ENCODE data around the gene SBNO2. TPM values are rescaled to one million over a fixed set of nuclear protein-coding genes. Genes with fewer than 3 reads are reported as not detected.
A peak's percentile ranks its signal among the peaks of the same experiment; 100 is the strongest.

Gene SBNO2
- total RNA-seq, 1 donor from 2014 or later = 120 TPM

GRCh38 chr19:1158885-1159448 lies 15.1 kb downstream of the SBNO2 start:
- Histone ChIP-seq H3K27me3 (no peaks in the 10 kb centered on the region), H3K36me3 (peaks cover 2 to 8% of the 10 kb centered on the region in 2 donors), H3K9me3 (no peaks in the 10 kb centered on the region), H3K27ac (no peak overlapping the region), H3K4me3 (no peak overlapping the region), H3K4me1 (peaks cover 11 to 21% of the 10 kb centered on the region in 2 donors)
- no peak for DNase-seq (ENCODE audit: low spot score in 2 of 2)
- intact Hi-C loops (cut with DNase I) = no loop called here
- TF ChIP-seq CTCF (IDR thresholded peaks at IDR 0.05) = no peak

- intact Hi-C loops (cut with DNase I) = no loop called here
- Histone ChIP-seq H3K27ac (no peak overlapping the region), H3K4me1 (peaks cover 11 to 24% of the 10 kb centered on the region in 2 donors), H3K36me3 (peaks cover 8 to 13% of the 10 kb centered on the region in 2 donors), H3K27me3 (no peaks in the 10 kb centered on the region), H3K9me3 (no peaks in the 10 kb centered on the region), H3K4me3 (no peak overlapping the region)
- no peak for DNase-seq (ENCODE audit: low spot score in 2 of 2)
- no peak for TF ChIP-seq CTCF (IDR thresholded peaks at IDR 0.05)
Measured at GRCh38 chr19:1157931-1158884, 15.9 kb downstream of the SBNO2 start.

GRCh38 chr19:1156830-1157615 lies 17.0 kb downstream of the SBNO2 start:
- H3K4me1 ChIP-seq = peaks cover 17 to 31% of the 10 kb centered on the region in 2 donors
- peak overlapping the region in 1 of 2 donors; percentile 89 for H3K27ac ChIP-seq
- DNase-seq (ENCODE audit: low spot score in 2 of 2) = no peak

GRCh38 chr19:1156305-1156801 lies 17.7 kb downstream of the SBNO2 start:
- peaks cover 8 to 13% of the 10 kb centered on the region in 2 donors for H3K36me3 ChIP-seq
- H3K4me3 ChIP-seq = no peak overlapping the region
- peaks cover 17 to 37% of the 10 kb centered on the region in 2 donors for H3K4me1 ChIP-seq
- intact Hi-C loops (cut with DNase I) = no loop called here
- H3K9me3 ChIP-seq = no peaks in the 10 kb centered on the region
- TF ChIP-seq CTCF (IDR thresholded peaks at IDR 0.05) = no peak
- DNase-seq (ENCODE audit: low spot score in 2 of 2) = no peak
- H3K27ac ChIP-seq = peak overlapping the region; percentile 89 to 95
- no peaks in the 10 kb centered on the region for H3K27me3 ChIP-seq

More at GRCh38 chr19:1156830-1157615, 17.0 kb downstream of the SBNO2 start:
- H3K9me3 ChIP-seq = no peaks in the 10 kb centered on the region
- no peaks in the 10 kb centered on the region for H3K27me3 ChIP-seq
- peaks cover 8 to 13% of the 10 kb centered on the region in 2 donors for H3K36me3 ChIP-seq
- no peak overlapping the region for H3K4me3 ChIP-seq
- intact Hi-C loops (cut with DNase I) = no loop called here
- no peak for TF ChIP-seq CTCF (IDR thresholded peaks at IDR 0.05)
